Measurements from ENCODE around the gene KIAA1755. TPM values are rescaled to one million over a fixed set of nuclear protein-coding genes. Genes with fewer than 3 reads are reported as not detected.
A peak's percentile ranks its signal among the peaks of the same experiment; 100 is the strongest.

Gene KIAA1755
- total RNA-seq, 4 donors from 2014 or later: 0.12 to 3.4 (median 0.39) TPM

- DNase-seq: no peak
- intact Hi-C loops (cut with DNase I): no loop called here
Measured at GRCh38 chr20:38278763-38279162, 18.2 kb upstream of the KIAA1755 start.

GRCh38 chr20:38278131-38278530, 17.6 kb upstream of the KIAA1755 start:
- DNase-seq: no peak
- Histone ChIP-seq H3K27ac (no peak overlapping the region), H3K27me3 (no peaks in the 10 kb centered on the region), H3K4me1 (peaks cover 0 to 29% (median 12%) of the 10 kb centered on the region in 3 donors), H3K9me3 (no peaks in the 10 kb centered on the region), H3K4me3 (no peak overlapping the region), H3K36me3 (no peaks in the 10 kb centered on the region)
- intact Hi-C loops (cut with DNase I): no loop called here
- WGBS, 2 donors: 79 to 84% methylated on average over 11 to 14 of the region's 14 CpGs
- TF ChIP-seq CTCF (IDR thresholded peaks at IDR 0.05) (no peak), POLR2A (IDR thresholded peaks at IDR 0.05) (no peak)

More at GRCh38 chr20:38278763-38279162, 18.2 kb upstream of the KIAA1755 start:
- TF ChIP-seq POLR2A (IDR thresholded peaks at IDR 0.05) (no peak), CTCF (IDR thresholded peaks at IDR 0.05) (no peak)
- H3K27me3 ChIP-seq: no peaks in the 10 kb centered on the region
- H3K9me3 ChIP-seq: no peaks in the 10 kb centered on the region
- no peak overlapping the region for H3K27ac ChIP-seq
- peaks cover 0 to 29% (median 12%) of the 10 kb centered on the region in 3 donors for H3K4me1 ChIP-seq
- H3K4me3 ChIP-seq: no peak overlapping the region
- WGBS, 2 donors: 85 to 100% methylated on average over 2 of the region's 2 CpGs
- H3K36me3 ChIP-seq: no peaks in the 10 kb centered on the region

- no peak for TF ChIP-seq POLR2A (IDR thresholded peaks at IDR 0.05)
- TF ChIP-seq CTCF (IDR thresholded peaks at IDR 0.05): no peak
- no peak overlapping the region for H3K27ac ChIP-seq
- no peaks in the 10 kb centered on the region for H3K36me3 ChIP-seq
- DNase-seq: no peak
- H3K9me3 ChIP-seq: no peaks in the 10 kb centered on the region
- intact Hi-C loops (cut with DNase I): no loop called here
- H3K27me3 ChIP-seq: no peaks in the 10 kb centered on the region
- H3K4me3 ChIP-seq: no peak overlapping the region
- WGBS, 2 donors: 89 to 94% methylated on average over 2 of the region's 2 CpGs
- H3K4me1 ChIP-seq: peaks cover 0 to 33% (median 12%) of the 10 kb centered on the region in 3 donors
Measured at GRCh38 chr20:38277691-38278090, 17.2 kb upstream of the KIAA1755 start.

- 88 to 95% methylated on average over 4 of the region's 5 CpGs for WGBS, 2 donors
- peaks cover 0 to 37% (median 12%) of the 10 kb centered on the region in 3 donors for H3K4me1 ChIP-seq
- no peaks in the 10 kb centered on the region for H3K9me3 ChIP-seq
- H3K4me3 ChIP-seq: no peak overlapping the region
- H3K36me3 ChIP-seq: no peaks in the 10 kb centered on the region
- intact Hi-C loops (cut with DNase I): no loop called here
- TF ChIP-seq CTCF (IDR thresholded peaks at IDR 0.05) (no peak), POLR2A (IDR thresholded peaks at IDR 0.05) (no peak)
- no peak overlapping the region for H3K27ac ChIP-seq
- H3K27me3 ChIP-seq: no peaks in the 10 kb centered on the region
- DNase-seq: no peak
Measured at GRCh38 chr20:38277285-38277684, 16.8 kb upstream of the KIAA1755 start.

- WGBS, 2 donors: 66 to 71% methylated on average over 12 of the region's 12 CpGs
- TF ChIP-seq CTCF (IDR thresholded peaks at IDR 0.05) (no peak), POLR2A (IDR thresholded peaks at IDR 0.05) (no peak)
- intact Hi-C loops (cut with DNase I): no loop called here
- Histone ChIP-seq H3K4me3 (no peak overlapping the region), H3K36me3 (no peaks in the 10 kb centered on the region), H3K9me3 (no peaks in the 10 kb centered on the region), H3K27ac (peak overlapping the region in 3 of 4 donors; percentile 15 to 64 (median 46)), H3K27me3 (no peaks in the 10 kb centered on the region), H3K4me1 (peaks cover 7 to 50% (median 23%) of the 10 kb centered on the region in 3 donors)
- DNase-seq: no peak
Measured at GRCh38 chr20:38275815-38276550, 15.4 kb upstream of the KIAA1755 start.
